GM12878 (cell line): Measurements from ENCODE around the gene DEPDC7. TPM values are rescaled to one million over a fixed set of nuclear protein-coding genes. Genes with fewer than 3 reads are reported as not detected.

Experiments
- ATAC-seq: fragments of 200-7000 bp; cut with Tn5 transposase; 3 replicates; pipeline ENCODE4 v1.9.1; 2020; ENCODE audit warnings: mild to moderate bottlenecking, moderate library complexity
- BruUV-seq: library from RNA; stranded (reverse); fragments of 400-500 nt; replicated peaks from 2 replicates; lab custom pipeline; 2021; lab: Mats Ljungman, UMichigan
- CTCF ChIA-PET: fragments of 300-600 bp; sonication (Branson Sonifier 250); formaldehyde crosslinking; extraction: SDS; loops from one replicate; lab custom pipeline; 2021; ENCODE audit warnings: inconsistent platforms; lab: Yijun Ruan, JAX
- POLR2A ChIA-PET: fragments of 350-600 bp; formaldehyde crosslinking; extraction: SDS; loops from one replicate; lab custom pipeline; 2021; ENCODE audit warnings: inconsistent platforms; lab: Charles Lee
- RAD21 ChIA-PET: fragments of 300-600 bp; sonication (Branson Sonifier 250); formaldehyde crosslinking; loops from one replicate; lab custom pipeline; 2023; ENCODE audit warnings: antibody characterized with exemption; ENCODE audit not compliant: unreplicated experiment; lab: Charles Lee
- SMC1A ChIA-PET: fragments of 300-600 bp; sonication (Branson Sonifier 250); formaldehyde crosslinking; loops from one replicate; lab custom pipeline; 2023; ENCODE audit not compliant: unreplicated experiment, uncharacterized antibody; lab: Charles Lee
- DNase-seq: peaks from one replicate; pipeline ENCODE4 v3.0.0-alpha.2; 2011; ENCODE audit warnings: low read depth, low spot score
- FAIRE-seq: peaks from 3 replicates; lab custom pipeline; 2011; peaks lifted over from hg19 to GRCh38; lab: Jason Lieb, UNC
- H2AFZ ChIP-seq: 2 replicates; pipeline ENCODE4 v1.6.0; 2011; ENCODE audit warnings: low read depth, low read length, control low read depth; ENCODE audit not compliant: control insufficient read depth
- H3K27ac ChIP-seq: 2 replicates; pipeline ENCODE4 v1.5.1; 2011; ENCODE audit warnings: control low read depth; ENCODE audit not compliant: control insufficient read depth, insufficient read depth
- H3K27me3 ChIP-seq, 2 experiments: replicated peaks in 1 of 2; 2 replicates each; pipeline versions ENCODE4 v1.6.0 to v1.6.1; 2011; ENCODE audit warnings: low read length in 1 of 2; ENCODE audit not compliant: control insufficient read depth in 2 of 2, insufficient read depth in 2 of 2
- H3K36me3 ChIP-seq, 2 experiments: 2 replicates each; pipeline ENCODE4 v1.5.1; 2011; ENCODE audit warnings: low read length in 1 of 2; ENCODE audit not compliant: control insufficient read depth in 2 of 2, insufficient read depth in 2 of 2
- H3K4me1 ChIP-seq: 2 replicates; pipeline ENCODE4 v1.6.1; 2011; ENCODE audit warnings: mild to moderate bottlenecking, low read length, moderate library complexity, mixed read lengths; ENCODE audit not compliant: control insufficient read depth, insufficient read depth
- H3K4me2 ChIP-seq: 2 replicates; pipeline ENCODE4 v1.6.0; 2011; ENCODE audit warnings: control low read depth; ENCODE audit not compliant: control insufficient read depth, insufficient read depth
- H3K4me3 ChIP-seq: fragments of 200-600 bp; sonication (generic); 2 replicates; pipeline ENCODE4 v1.5.1; 2016
- H3K79me2 ChIP-seq: 2 replicates; pipeline ENCODE4 v1.6.0; 2011; ENCODE audit warnings: low read length; ENCODE audit not compliant: control insufficient read depth, insufficient read depth
- H3K9ac ChIP-seq: 2 replicates; pipeline ENCODE4 v1.8.0; 2011; ENCODE audit warnings: low read length, control low read depth, mixed read lengths; ENCODE audit not compliant: control insufficient read depth, insufficient read depth
- H3K9me3 ChIP-seq: replicated peaks from 3 replicates; pipeline ENCODE4 v1.5.1; 2011; ENCODE audit warnings: mild to moderate bottlenecking, low read length; ENCODE audit not compliant: control insufficient read depth, insufficient read depth
- H4K20me1 ChIP-seq: 2 replicates; pipeline ENCODE4 v1.6.0; 2011; ENCODE audit not compliant: control insufficient read depth, insufficient read depth
- ATF2 ChIP-seq: IDR thresholded peaks from 2 replicates; pipeline ENCODE4 v1.6.1; 2012; ENCODE audit warnings: low read length, inconsistent platforms
- BCL11A ChIP-seq: IDR thresholded peaks from 2 replicates; pipeline ENCODE4 v1.6.1; 2011; ENCODE audit warnings: low read depth, low read length
- CHD4 ChIP-seq: fragments of 200-600 bp; sonication (generic); IDR thresholded peaks from 2 replicates; pipeline ENCODE4 v1.6.1; 2016; ENCODE audit warnings: mild to moderate bottlenecking
- E4F1 ChIP-seq: fragments of 450-650 bp; IDR thresholded peaks from 2 replicates; pipeline ENCODE4 v1.6.1; 2018; ENCODE audit warnings: borderline replicate concordance, mild to moderate bottlenecking; ENCODE audit not compliant: partially characterized antibody
- KLF5 ChIP-seq: fragments of 450-650 bp; IDR thresholded peaks from 2 replicates; pipeline ENCODE4 v1.6.1; 2014; ENCODE audit warnings: mild to moderate bottlenecking; ENCODE audit not compliant: partially characterized antibody
- MAX ChIP-seq: IDR thresholded peaks from 2 replicates; pipeline ENCODE4 v1.6.1; 2012; ENCODE audit warnings: low read depth, low read length, improper control_type of control experiment
- RAD21 ChIP-seq: IDR thresholded peaks from 2 replicates; pipeline ENCODE4 v1.6.1; 2011; ENCODE audit warnings: mild to moderate bottlenecking, low read depth, low read length, moderate library complexity; ENCODE audit not compliant: insufficient read depth
- SPI1 ChIP-seq: IDR thresholded peaks from 2 replicates; pipeline ENCODE4 v1.6.1; 2011; ENCODE audit warnings: low read depth, mild to moderate bottlenecking, low read length, moderate library complexity, borderline replicate concordance; ENCODE audit not compliant: insufficient read depth
- WGBS: methylation state at CpG from one replicate; pipeline ENCODE4 v1.1.6; 2016; ENCODE audit warnings: low lambda C conversion rate; ENCODE audit not compliant: insufficient replicate concordance, insufficient coverage; ENCODE audit errors: missing lambda C conversion rate; 5-methylcytosine and 5-hydroxymethylcytosine counted together
- in situ Hi-C: fragments of 300-500 bp; cut with MboI; formaldehyde crosslinking; loops from 9 replicates; pipeline ENCODE4 v1.14.3; 2018; ENCODE audit warnings: mixed read lengths
- intact Hi-C: fragments of 100-400 bp; cut with micrococcal nuclease; formaldehyde crosslinking; loops from one replicate; pipeline ENCODE4 v1.14.2; 2022; ENCODE audit not compliant: unreplicated experiment
- polyA plus RNA-seq, 11 experiments: library from polyadenylated mRNA; depleted of rRNA in 4 of 11; unstranded in 6 of 11; stranded (reverse) in 5 of 11; fragments of >200 nt; fragmentation: Nextera tagmentation in 4 of 11; fragmentation: Illumina TruSeq in 1 of 11; extraction: Ambion mirVana in 4 of 11; extraction: Trizol in 1 of 11; gene quantifications; 1 replicate in 1 of 11; 2 replicates in 10 of 11; pipeline versions ENCODE4 v1.2.1 to v1.2.3, GENCODE V29; 2011 to 2016; ENCODE audit warnings: inconsistent platforms in 2 of 11, missing spikeins in 2 of 11, low read depth in 1 of 11
- total RNA-seq, 4 experiments: library from RNA; depleted of rRNA in 3 of 4; stranded (reverse); fragments of >200 nt in 3 of 4; fragmentation: Illumina TruSeq in 1 of 4; extraction: Trizol in 1 of 4; gene quantifications; 2 replicates each; pipeline versions ENCODE4 v1.2.1 to v1.2.3, GENCODE V29; 2013 to 2021
- TF ChIP-seq, protein P1 (sequence below): IDR thresholded peaks from 2 replicates; pipeline ENCODE4 v1.6.1; 2011; ENCODE audit warnings: borderline replicate concordance, low read depth, mild to moderate bottlenecking, moderate library complexity, low read length; ENCODE audit not compliant: insufficient read depth, poor library complexity, severe bottlenecking

DEPDC7 gene
- total and polyA plus RNA-seq, 10 of the 15 experiments (the other 5 are each of a cell fraction or from before 2014, with no cell fraction given) = 0.06 to 1.1 (median 0.49) TPM

- H3K9me3 ChIP-seq = no peaks in the 10 kb centered on the region
- H3K36me3 ChIP-seq = peaks cover 7 to 8% of the 10 kb centered on the region in 2 experiments; a peak in 3 of 4 replicates
- DNase-seq (no peak), FAIRE-seq (no peak), ATAC-seq (no peak)
- no peak overlapping the region for H3K4me2 ChIP-seq
- H3K9ac ChIP-seq = no peak overlapping the region
- no peak overlapping the region for H3K27ac ChIP-seq
- ChIA-PET RAD21 (interaction anchor here (1.1 to 1.2 kb wide), 3 partner anchors 67 to 259 kb away, joined by 3 to 6 read pairs (median 3); no protein-coding TSS in a partner anchor), CTCF (interaction anchor here (0.6 to 10.8 kb wide), 9 partner anchors 19 to 387 kb away, joined by 3 to 144 read pairs (median 4); no protein-coding TSS in a partner anchor), POLR2A (no interaction called here), SMC1A (interaction anchor here (0.8 to 11.0 kb wide), 6 partner anchors 12 to 263 kb away, joined by 3 to 141 read pairs (median 4); no protein-coding TSS in a partner anchor)
- no peaks in the 10 kb centered on the region for H4K20me1 ChIP-seq
- no peaks in the 10 kb centered on the region for H3K79me2 ChIP-seq
- 92% methylated on average over 13 of the region's 17 CpGs for WGBS
- no peaks in the 10 kb centered on the region for H3K27me3 ChIP-seq
- in situ Hi-C loops (loop anchor here (10.0 kb wide), 1 partner anchor 264 kb away; no protein-coding TSS in a partner anchor), intact Hi-C loops (no loop called here)
- TF ChIP-seq CHD4 = no peak
- TF ChIP-seq, protein P1, sequence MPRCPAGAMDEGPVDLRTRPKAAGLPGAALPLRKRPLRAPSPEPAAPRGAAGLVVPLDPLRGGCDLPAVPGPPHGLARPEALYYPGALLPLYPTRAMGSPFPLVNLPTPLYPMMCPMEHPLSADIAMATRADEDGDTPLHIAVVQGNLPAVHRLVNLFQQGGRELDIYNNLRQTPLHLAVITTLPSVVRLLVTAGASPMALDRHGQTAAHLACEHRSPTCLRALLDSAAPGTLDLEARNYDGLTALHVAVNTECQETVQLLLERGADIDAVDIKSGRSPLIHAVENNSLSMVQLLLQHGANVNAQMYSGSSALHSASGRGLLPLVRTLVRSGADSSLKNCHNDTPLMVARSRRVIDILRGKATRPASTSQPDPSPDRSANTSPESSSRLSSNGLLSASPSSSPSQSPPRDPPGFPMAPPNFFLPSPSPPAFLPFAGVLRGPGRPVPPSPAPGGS = no peak
- no TSS peak for BruUV-seq
- H3K4me3 ChIP-seq = no peak overlapping the region
- H3K4me1 ChIP-seq = peaks cover 16% of the 10 kb centered on the region
- no peak overlapping the region for H2AFZ ChIP-seq
These were observed 53.1 kb downstream of the DEPDC7 start for GRCh38 chr11:33068611-33069340.

- Histone ChIP-seq H3K9me3 (no peaks in the 10 kb centered on the region), H2AFZ (no peak overlapping the region), H3K4me3 (no peak overlapping the region), H3K27ac (no peak overlapping the region), H3K27me3 (no peaks in the 10 kb centered on the region), H3K4me1 (no peaks in the 10 kb centered on the region), H3K36me3 (peaks cover 8 to 25% of the 10 kb centered on the region in 2 experiments), H3K9ac (no peak overlapping the region), H4K20me1 (no peaks in the 10 kb centered on the region), H3K4me2 (no peak overlapping the region), H3K79me2 (no peaks in the 10 kb centered on the region)
- CTCF ChIA-PET = interaction anchor here (1.4 kb wide), 2 partner anchors 9 to 111 kb away, joined by 3 to 9 read pairs; no protein-coding TSS in a partner anchor
- no peak for FAIRE-seq
- no peak for DNase-seq
- in situ Hi-C loops (no loop called here), intact Hi-C loops (no loop called here)
- POLR2A ChIA-PET = no interaction called here
- BruUV-seq = no TSS peak
- SMC1A ChIA-PET = no interaction called here
- RAD21 ChIA-PET = no interaction called here
- ATAC-seq = no peak
- 67% methylated on average over 8 of the region's 8 CpGs for WGBS
- no peak for TF ChIP-seq SPI1
- no peak for TF ChIP-seq BCL11A
- no peak for TF ChIP-seq KLF5
- no peak for TF ChIP-seq RAD21
- no peak for TF ChIP-seq ATF2
- TF ChIP-seq E4F1 = no peak
- no peak for TF ChIP-seq MAX
These were observed 56.8 kb downstream of the DEPDC7 start for GRCh38 chr11:33072465-33072864.
